ENCODE data around the gene CLEC2L.

Gene CLEC2L

GRCh38 chr7:139525750-139526149 lies 2.3 kb downstream of the CLEC2L start:
- no peak for DNase-seq (ENCODE audit: low read depth)
- TF ChIP-seq CTCF (IDR thresholded peaks at IDR 0.05; ENCODE audit: low read depth, low read length, missing control alignments): no peak

GRCh38 chr7:139526578-139527544 lies 3.4 kb downstream of the CLEC2L start:
- no peak for TF ChIP-seq CTCF (IDR thresholded peaks at IDR 0.05; ENCODE audit: low read depth, low read length, missing control alignments)
- H3K4me3 ChIP-seq (ENCODE audit: low read depth, low read length): no peak overlapping the region
- DNase-seq (ENCODE audit: low read depth): peak; percentile 76
- in situ Hi-C loops (cut with HindIII; ENCODE audit: low sequenced_read_pairs): no loop called here

More at GRCh38 chr7:139525750-139526149, 2.3 kb downstream of the CLEC2L start:
- no peak overlapping the region for H3K4me3 ChIP-seq (ENCODE audit: low read depth, low read length)
- in situ Hi-C loops (cut with HindIII; ENCODE audit: low sequenced_read_pairs): no loop called here

GRCh38 chr7:139531094-139531493 lies 7.6 kb downstream of the CLEC2L start:
- no peak for TF ChIP-seq CTCF (IDR thresholded peaks at IDR 0.05; ENCODE audit: low read depth, low read length, missing control alignments)
- no peak overlapping the region for H3K4me3 ChIP-seq (ENCODE audit: low read depth, low read length)
- no peak for DNase-seq (ENCODE audit: low read depth)
- in situ Hi-C loops (cut with HindIII; ENCODE audit: low sequenced_read_pairs): no loop called here

GRCh38 chr7:139532636-139533155 lies 9.2 kb downstream of the CLEC2L start:
- in situ Hi-C loops (cut with HindIII; ENCODE audit: low sequenced_read_pairs): no loop called here
- TF ChIP-seq CTCF (IDR thresholded peaks at IDR 0.05; ENCODE audit: low read depth, low read length, missing control alignments): no peak
- H3K4me3 ChIP-seq (ENCODE audit: low read depth, low read length): no peak overlapping the region
- no peak for DNase-seq (ENCODE audit: low read depth)

- no peak overlapping the region for H3K4me3 ChIP-seq (ENCODE audit: low read depth, low read length)
- TF ChIP-seq CTCF (IDR thresholded peaks at IDR 0.05; ENCODE audit: low read depth, low read length, missing control alignments): no peak
- in situ Hi-C loops (cut with HindIII; ENCODE audit: low sequenced_read_pairs): no loop called here
- DNase-seq (ENCODE audit: low read depth): no peak
These were observed 10.6 kb downstream of the CLEC2L start for GRCh38 chr7:139534096-139534495.

GRCh38 chr7:139534966-139535651 lies 11.6 kb downstream of the CLEC2L start:
- in situ Hi-C loops (cut with HindIII; ENCODE audit: low sequenced_read_pairs): no loop called here
- no peak for DNase-seq (ENCODE audit: low read depth)
- no peak overlapping the region for H3K4me3 ChIP-seq (ENCODE audit: low read depth, low read length)
- no peak for TF ChIP-seq CTCF (IDR thresholded peaks at IDR 0.05; ENCODE audit: low read depth, low read length, missing control alignments)

Measured in astrocyte of the cerebellum (primary cell).